IMR-90 (cell line): ENCODE results near the gene CLPSL2. TPM values are rescaled to one million over a fixed set of nuclear protein-coding genes. Genes with fewer than 3 reads are reported as not detected.
A peak's percentile ranks its signal among the peaks of the same experiment; 100 is the strongest.

Source experiments
- ATAC-seq: fragments of 200-7000 bp; cut with Tn5 transposase; 2 replicates; pipeline ENCODE4 v1.9.1; 2020; ENCODE audit warnings: low read depth, mild to moderate bottlenecking, moderate library complexity
- BruUV-seq: library from RNA; stranded (reverse); fragments of 400-500 nt; replicated peaks from 2 replicates; lab custom pipeline; 2021; lab: Mats Ljungman, UMichigan
- CTCF ChIA-PET: fragments of 300-600 bp; formaldehyde crosslinking; extraction: SDS; loops from one replicate; lab custom pipeline; 2021; ENCODE audit warnings: antibody characterized with exemption; lab: Yijun Ruan, JAX
- POLR2A ChIA-PET: fragments of 300-600 bp; sonication (Branson Sonifier 250); formaldehyde crosslinking; loops from one replicate; lab custom pipeline; 2022; ENCODE audit warnings: antibody characterized with exemption; ENCODE audit not compliant: unreplicated experiment; lab: Charles Lee
- DNase-seq: peaks from one replicate; pipeline ENCODE4 v3.0.0; 2013
- H2AFZ ChIP-seq: replicated peaks from 2 replicates; pipeline ENCODE3; 2013; ENCODE audit warnings: low read length, mild to moderate bottlenecking; ENCODE audit not compliant: poor library complexity
- H2AK5ac ChIP-seq: 2 replicates; pipeline ENCODE4 v1.6.1; 2013; ENCODE audit warnings: low read depth, low read length, inconsistent platforms
- H2AK9ac ChIP-seq: replicated peaks from 2 replicates; pipeline ENCODE3; 2013; ENCODE audit warnings: mild to moderate bottlenecking, low read depth, low read length, moderate library complexity; ENCODE audit not compliant: poor library complexity
- H2BK120ac ChIP-seq: 2 replicates; pipeline ENCODE4 v1.6.1; 2013; ENCODE audit warnings: low read depth, low read length, inconsistent platforms
- H2BK15ac ChIP-seq: 3 replicates; pipeline ENCODE4 v1.6.1; 2013; ENCODE audit warnings: low read depth, low read length, inconsistent platforms
- H2BK20ac ChIP-seq: 2 replicates; pipeline ENCODE4 v1.6.1; 2013; ENCODE audit warnings: low read depth, mild to moderate bottlenecking, inconsistent platforms, low read length, moderate library complexity
- H2BK5ac ChIP-seq: 2 replicates; pipeline ENCODE4 v1.6.1; 2013; ENCODE audit warnings: mild to moderate bottlenecking, low read depth, low read length, inconsistent platforms; ENCODE audit not compliant: poor library complexity, severe bottlenecking
- H3K14ac ChIP-seq: replicated peaks from 2 replicates; pipeline ENCODE4 v1.6.1; 2013; ENCODE audit warnings: low read depth, low read length, inconsistent platforms
- H3K18ac ChIP-seq: 2 replicates; pipeline ENCODE4 v1.6.1; 2013; ENCODE audit warnings: low read depth, low read length, control low read depth
- H3K23ac ChIP-seq: 2 replicates; pipeline ENCODE4 v1.6.1; 2013; ENCODE audit warnings: low read depth, low read length, inconsistent platforms
- H3K27ac ChIP-seq: 2 replicates; pipeline ENCODE4 v1.5.1; 2013; ENCODE audit warnings: mild to moderate bottlenecking, control low read depth, low read length; ENCODE audit not compliant: insufficient read depth
- H3K27me3 ChIP-seq: 2 replicates; pipeline ENCODE4 v1.6.1; 2013; ENCODE audit warnings: low read length; ENCODE audit not compliant: control insufficient read depth, insufficient read depth
- H3K36me3 ChIP-seq: 2 replicates; pipeline ENCODE4 v1.6.1; 2013; ENCODE audit warnings: low read length, mixed read lengths; ENCODE audit not compliant: control insufficient read depth, insufficient read depth
- H3K4ac ChIP-seq: 2 replicates; pipeline ENCODE4 v1.6.1; 2013; ENCODE audit warnings: low read depth, low read length, inconsistent platforms
- H3K4me1 ChIP-seq: 2 replicates; pipeline ENCODE4 v1.6.1; 2013; ENCODE audit warnings: low read length, mixed read lengths; ENCODE audit not compliant: control insufficient read depth, insufficient read depth
- H3K4me2 ChIP-seq: 2 replicates; pipeline ENCODE4 v1.6.1; 2013; ENCODE audit warnings: low read depth, mild to moderate bottlenecking, control low read depth, low read length, moderate library complexity
- H3K4me3 ChIP-seq: 2 replicates; pipeline ENCODE4 v1.5.1; 2013; ENCODE audit warnings: low read depth, mild to moderate bottlenecking, control low read depth, low read length, moderate library complexity; ENCODE audit not compliant: insufficient read depth
- H3K56ac ChIP-seq: 2 replicates; pipeline ENCODE4 v1.6.1; 2013; ENCODE audit warnings: low read length, inconsistent platforms; ENCODE audit not compliant: insufficient read depth; ENCODE audit errors: extremely low read depth
- H3K79me1 ChIP-seq, 2 experiments: 2 replicates each; pipeline ENCODE4 v1.6.1; 2013; ENCODE audit warnings: low read length in 2 of 2, inconsistent platforms in 1 of 2, low read depth in 1 of 2
- H3K9ac ChIP-seq: 2 replicates; pipeline ENCODE4 v1.6.1; 2013; ENCODE audit warnings: low read depth, low read length, control low read depth
- H3K9me1 ChIP-seq: 2 replicates; pipeline ENCODE4 v1.6.1; 2013; ENCODE audit warnings: low read length, inconsistent platforms; ENCODE audit not compliant: insufficient read depth
- H3K9me3 ChIP-seq: 2 replicates; pipeline ENCODE4 v1.6.1; 2013; ENCODE audit warnings: low read length; ENCODE audit not compliant: control insufficient read depth, insufficient read depth
- H4K20me1 ChIP-seq: 2 replicates; pipeline ENCODE4 v1.6.1; 2013; ENCODE audit warnings: low read length, inconsistent platforms; ENCODE audit not compliant: insufficient read depth
- H4K5ac ChIP-seq: 2 replicates; pipeline ENCODE4 v1.6.1; 2013; ENCODE audit warnings: mild to moderate bottlenecking, low read depth, low read length, control low read depth
- H4K8ac ChIP-seq, 2 experiments: 2 replicates each; pipeline ENCODE4 v1.6.1; 2013; ENCODE audit warnings: low read depth in 2 of 2, low read length in 2 of 2, control low read depth in 1 of 2, inconsistent platforms in 1 of 2
- H4K91ac ChIP-seq: 2 replicates; pipeline ENCODE4 v1.6.1; 2013; ENCODE audit warnings: low read depth, low read length, inconsistent platforms; ENCODE audit not compliant: insufficient read depth
- CEBPB ChIP-seq: IDR thresholded peaks from 2 replicates; pipeline ENCODE4 v1.6.1; 2012; ENCODE audit warnings: low read depth, low read length, improper control_type of control experiment
- CHD1 ChIP-seq: IDR thresholded peaks from 2 replicates; pipeline ENCODE4 v1.6.1; 2012; ENCODE audit warnings: low read depth, low read length, improper control_type of control experiment
- FOS ChIP-seq: fragments of 150-350 bp; IDR thresholded peaks from 2 replicates; pipeline ENCODE4 v1.6.1; 2016; ENCODE audit warnings: low read depth, low read length
- MAFK ChIP-seq: IDR thresholded peaks from 2 replicates; pipeline ENCODE4 v1.6.1; 2012; ENCODE audit warnings: low read depth, low read length, improper control_type of control experiment
- RCOR1 ChIP-seq: IDR thresholded peaks from 2 replicates; pipeline ENCODE4 v1.6.1; 2012; ENCODE audit warnings: mild to moderate bottlenecking, low read length, improper control_type of control experiment; ENCODE audit not compliant: insufficient replicate concordance
- SMC3 ChIP-seq: fragments of 150-350 bp; IDR thresholded peaks from 2 replicates; pipeline ENCODE4 v1.6.1; 2016; ENCODE audit warnings: low read depth, mild to moderate bottlenecking, antibody characterized with exemption, low read length, moderate library complexity
- WGBS, 2 experiments: methylation state at CpG; one replicate each; pipeline versions ENCODE4 v1.1.5 to v1.1.7; 2013; ENCODE audit warnings: missing lambda C conversion rate in 2 of 2; ENCODE audit not compliant: insufficient read length in 1 of 2; ENCODE audit errors: extremely low coverage in 2 of 2; 5-methylcytosine and 5-hydroxymethylcytosine counted together
- dilution Hi-C: fragments of 300-500 bp; cut with HindIII; formaldehyde crosslinking; loops from one replicate; pipeline ENCODE4 v1.14.3; 2018; ENCODE audit warnings: low sequenced_read_pairs; ENCODE audit not compliant: unreplicated experiment
- in situ Hi-C: fragments of 300-500 bp; cut with MboI; formaldehyde crosslinking; loops from 3 replicates; pipeline ENCODE4 v1.14.3; 2019; ENCODE audit warnings: low sequenced_read_pairs, inconsistent platforms, mixed read lengths
- intact Hi-C: fragments of 100-400 bp; cut with micrococcal nuclease; formaldehyde crosslinking; loops from 2 replicates; pipeline ENCODE4 v1.10.0; 2022
- polyA plus RNA-seq, 3 experiments: library from polyadenylated mRNA; depleted of rRNA; stranded (reverse); fragments of >200 nt; gene quantifications; 2 replicates each; pipeline ENCODE4 v1.2.3, GENCODE V29; 2012; ENCODE audit warnings: low replicate concordance in 1 of 3
- total RNA-seq: library from RNA; depleted of rRNA; stranded (reverse); fragments of >200 nt; gene quantifications from 2 replicates; pipeline ENCODE4 v1.2.3, GENCODE V29; 2012
- TF ChIP-seq, protein P1 (sequence below): conservative IDR thresholded peaks from 2 replicates; pipeline ENCODE4 v1.5.1; 2012; ENCODE audit warnings: mild to moderate bottlenecking, low read depth, low read length, improper control_type of control experiment
- TF ChIP-seq, protein P2 (sequence below): fragments of 150-350 bp; IDR thresholded peaks from 2 replicates; pipeline ENCODE4 v1.6.1; 2016; ENCODE audit warnings: low read depth, mild to moderate bottlenecking, low read length, moderate library complexity, borderline replicate concordance

CLPSL2 gene
- total and polyA plus RNA-seq, 2 of the 4 experiments (the other 2 are of a cell fraction) = not detected

DNA sequence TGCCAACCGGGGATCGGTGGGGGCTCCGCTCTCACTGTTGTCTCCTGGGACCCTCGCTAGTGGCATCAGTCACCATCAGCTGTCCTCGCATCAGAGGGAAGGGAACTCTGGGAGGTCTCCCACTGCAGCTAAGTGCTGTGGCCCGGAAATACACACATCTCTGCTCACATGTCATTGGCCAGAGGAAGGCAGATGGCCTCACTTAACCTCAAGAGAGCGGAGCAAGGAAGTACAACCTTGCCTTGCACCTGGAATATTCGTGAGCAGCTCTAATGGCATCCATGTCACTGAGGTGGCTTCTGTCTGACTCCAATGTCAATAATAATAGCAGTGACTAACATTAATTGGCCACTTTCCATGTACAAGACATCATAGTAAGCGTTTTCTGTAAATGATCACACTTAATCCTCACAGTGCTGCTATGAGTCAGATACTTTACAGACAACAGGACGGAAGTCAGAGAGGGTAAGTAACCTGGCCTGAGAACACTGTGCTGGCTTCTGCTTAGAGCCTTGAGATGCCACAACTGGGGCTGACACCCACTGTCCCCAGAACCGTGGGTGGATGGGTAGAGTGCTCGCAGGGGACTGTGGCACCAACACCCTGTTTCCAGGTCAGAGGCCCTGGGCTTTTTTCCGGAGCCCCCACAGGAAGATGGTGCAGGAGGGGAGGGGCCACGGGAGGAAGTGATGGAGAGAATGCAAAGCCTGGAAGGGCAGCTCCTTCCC is 34.7 kb downstream of the CLPSL2 start:
- Histone ChIP-seq H2AK9ac (no peak overlapping the region), H3K4me3 (no peak overlapping the region), H4K5ac (no peak overlapping the region), H2BK15ac (no peak overlapping the region), H2BK5ac (no peak overlapping the region), H3K56ac (no peak overlapping the region), H4K91ac (no peak overlapping the region), H3K18ac (no peak overlapping the region), H3K4ac (no peak overlapping the region), H2AK5ac (no peak overlapping the region), H3K36me3 (no peaks in the 10 kb centered on the region), H4K20me1 (no peaks in the 10 kb centered on the region), H2BK120ac (no peak overlapping the region), H3K4me1 (no peaks in the 10 kb centered on the region), H3K9me3 (no peaks in the 10 kb centered on the region), H3K9ac (no peak overlapping the region), H3K23ac (no peak overlapping the region), H3K4me2 (no peak overlapping the region), H3K9me1 (no peaks in the 10 kb centered on the region), H3K14ac (no peak overlapping the region), H3K27me3 (peaks cover 1% of the 10 kb centered on the region; the same call in 1 of the 2 replicates), H4K8ac (no peak overlapping the region), H3K79me1 (no peaks in the 10 kb centered on the region), H2AFZ (peak overlapping the region; percentile 8), H2BK20ac (no peak overlapping the region), H3K27ac (no peak overlapping the region)
- DNase-seq (peak; percentile 69), ATAC-seq (peak; percentile 86)
- POLR2A ChIA-PET = no interaction called here
- whole genome bisulfite sequencing, 2 experiments = 47% methylated on average over 4 of the region's 14 CpGs; no CpG with 5 or more reads in 1 of the 2 experiments
- TF ChIP-seq SMC3 (no peak), CHD1 (no peak), CEBPB (no peak), FOS (0 out of 2 replicates have a peak, but pooled peaks have one; percentile 8), RCOR1 (no peak), MAFK (peak; percentile 25; the same call in 1 of the 2 replicates)
- TF ChIP-seq, protein P1, sequence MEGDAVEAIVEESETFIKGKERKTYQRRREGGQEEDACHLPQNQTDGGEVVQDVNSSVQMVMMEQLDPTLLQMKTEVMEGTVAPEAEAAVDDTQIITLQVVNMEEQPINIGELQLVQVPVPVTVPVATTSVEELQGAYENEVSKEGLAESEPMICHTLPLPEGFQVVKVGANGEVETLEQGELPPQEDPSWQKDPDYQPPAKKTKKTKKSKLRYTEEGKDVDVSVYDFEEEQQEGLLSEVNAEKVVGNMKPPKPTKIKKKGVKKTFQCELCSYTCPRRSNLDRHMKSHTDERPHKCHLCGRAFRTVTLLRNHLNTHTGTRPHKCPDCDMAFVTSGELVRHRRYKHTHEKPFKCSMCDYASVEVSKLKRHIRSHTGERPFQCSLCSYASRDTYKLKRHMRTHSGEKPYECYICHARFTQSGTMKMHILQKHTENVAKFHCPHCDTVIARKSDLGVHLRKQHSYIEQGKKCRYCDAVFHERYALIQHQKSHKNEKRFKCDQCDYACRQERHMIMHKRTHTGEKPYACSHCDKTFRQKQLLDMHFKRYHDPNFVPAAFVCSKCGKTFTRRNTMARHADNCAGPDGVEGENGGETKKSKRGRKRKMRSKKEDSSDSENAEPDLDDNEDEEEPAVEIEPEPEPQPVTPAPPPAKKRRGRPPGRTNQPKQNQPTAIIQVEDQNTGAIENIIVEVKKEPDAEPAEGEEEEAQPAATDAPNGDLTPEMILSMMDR = no peak
- TF ChIP-seq, protein P2, sequence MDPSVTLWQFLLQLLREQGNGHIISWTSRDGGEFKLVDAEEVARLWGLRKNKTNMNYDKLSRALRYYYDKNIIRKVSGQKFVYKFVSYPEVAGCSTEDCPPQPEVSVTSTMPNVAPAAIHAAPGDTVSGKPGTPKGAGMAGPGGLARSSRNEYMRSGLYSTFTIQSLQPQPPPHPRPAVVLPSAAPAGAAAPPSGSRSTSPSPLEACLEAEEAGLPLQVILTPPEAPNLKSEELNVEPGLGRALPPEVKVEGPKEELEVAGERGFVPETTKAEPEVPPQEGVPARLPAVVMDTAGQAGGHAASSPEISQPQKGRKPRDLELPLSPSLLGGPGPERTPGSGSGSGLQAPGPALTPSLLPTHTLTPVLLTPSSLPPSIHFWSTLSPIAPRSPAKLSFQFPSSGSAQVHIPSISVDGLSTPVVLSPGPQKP = no peak
- in situ Hi-C loops (no loop called here), intact Hi-C loops (no loop called here), dilution Hi-C loops (no loop called here)
- BruUV-seq = no TSS peak
- CTCF ChIA-PET = no interaction called here
